ENCODE data around the gene TK1.

DNA sequence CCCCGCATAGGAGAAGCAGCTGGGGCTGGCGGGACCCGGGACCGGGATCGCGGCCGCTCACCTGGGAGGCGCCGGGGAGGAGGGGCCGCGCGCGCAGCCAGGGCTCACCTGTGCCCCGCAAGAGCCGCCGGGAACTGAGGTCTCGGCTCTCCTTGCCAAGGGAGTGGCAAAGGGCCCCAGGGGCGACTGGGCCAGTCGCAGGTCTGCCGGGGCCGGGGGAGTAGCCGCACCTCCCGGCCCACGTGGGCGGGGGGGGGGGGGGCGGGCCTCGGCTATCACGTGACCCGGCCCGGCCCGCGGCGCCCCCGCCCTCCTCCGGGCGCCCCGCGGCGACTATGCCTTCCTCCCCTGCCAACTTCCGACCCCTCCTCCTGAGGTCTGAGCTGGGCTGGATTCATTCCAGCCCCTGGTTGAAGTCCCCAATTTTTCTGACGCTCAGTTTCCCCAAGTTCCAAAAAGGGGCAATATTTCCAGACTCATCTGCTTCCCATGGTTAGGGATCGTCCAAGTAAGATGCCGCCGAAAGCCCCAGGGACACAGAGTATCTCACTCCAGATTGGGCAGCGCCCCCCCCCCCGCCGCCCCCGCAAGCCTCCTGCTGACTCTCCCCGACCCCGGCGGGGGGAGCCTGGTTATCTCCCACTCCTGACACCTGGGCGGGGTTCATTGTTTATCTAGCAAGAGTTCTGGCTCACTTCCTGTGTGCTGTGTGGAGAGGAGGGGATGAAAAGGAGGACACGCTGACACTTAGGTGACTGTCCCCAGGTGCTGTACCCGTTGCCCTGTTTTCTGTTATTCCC, 58.1 kb downstream of the TK1 start, which contains the start of gene TMC6:
- TF ChIP-seq, protein P1, sequence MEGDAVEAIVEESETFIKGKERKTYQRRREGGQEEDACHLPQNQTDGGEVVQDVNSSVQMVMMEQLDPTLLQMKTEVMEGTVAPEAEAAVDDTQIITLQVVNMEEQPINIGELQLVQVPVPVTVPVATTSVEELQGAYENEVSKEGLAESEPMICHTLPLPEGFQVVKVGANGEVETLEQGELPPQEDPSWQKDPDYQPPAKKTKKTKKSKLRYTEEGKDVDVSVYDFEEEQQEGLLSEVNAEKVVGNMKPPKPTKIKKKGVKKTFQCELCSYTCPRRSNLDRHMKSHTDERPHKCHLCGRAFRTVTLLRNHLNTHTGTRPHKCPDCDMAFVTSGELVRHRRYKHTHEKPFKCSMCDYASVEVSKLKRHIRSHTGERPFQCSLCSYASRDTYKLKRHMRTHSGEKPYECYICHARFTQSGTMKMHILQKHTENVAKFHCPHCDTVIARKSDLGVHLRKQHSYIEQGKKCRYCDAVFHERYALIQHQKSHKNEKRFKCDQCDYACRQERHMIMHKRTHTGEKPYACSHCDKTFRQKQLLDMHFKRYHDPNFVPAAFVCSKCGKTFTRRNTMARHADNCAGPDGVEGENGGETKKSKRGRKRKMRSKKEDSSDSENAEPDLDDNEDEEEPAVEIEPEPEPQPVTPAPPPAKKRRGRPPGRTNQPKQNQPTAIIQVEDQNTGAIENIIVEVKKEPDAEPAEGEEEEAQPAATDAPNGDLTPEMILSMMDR (IDR thresholded peaks at IDR 0.05; ENCODE audit: insufficient read depth, low read length) = no peak
- TF ChIP-seq, protein P2, sequence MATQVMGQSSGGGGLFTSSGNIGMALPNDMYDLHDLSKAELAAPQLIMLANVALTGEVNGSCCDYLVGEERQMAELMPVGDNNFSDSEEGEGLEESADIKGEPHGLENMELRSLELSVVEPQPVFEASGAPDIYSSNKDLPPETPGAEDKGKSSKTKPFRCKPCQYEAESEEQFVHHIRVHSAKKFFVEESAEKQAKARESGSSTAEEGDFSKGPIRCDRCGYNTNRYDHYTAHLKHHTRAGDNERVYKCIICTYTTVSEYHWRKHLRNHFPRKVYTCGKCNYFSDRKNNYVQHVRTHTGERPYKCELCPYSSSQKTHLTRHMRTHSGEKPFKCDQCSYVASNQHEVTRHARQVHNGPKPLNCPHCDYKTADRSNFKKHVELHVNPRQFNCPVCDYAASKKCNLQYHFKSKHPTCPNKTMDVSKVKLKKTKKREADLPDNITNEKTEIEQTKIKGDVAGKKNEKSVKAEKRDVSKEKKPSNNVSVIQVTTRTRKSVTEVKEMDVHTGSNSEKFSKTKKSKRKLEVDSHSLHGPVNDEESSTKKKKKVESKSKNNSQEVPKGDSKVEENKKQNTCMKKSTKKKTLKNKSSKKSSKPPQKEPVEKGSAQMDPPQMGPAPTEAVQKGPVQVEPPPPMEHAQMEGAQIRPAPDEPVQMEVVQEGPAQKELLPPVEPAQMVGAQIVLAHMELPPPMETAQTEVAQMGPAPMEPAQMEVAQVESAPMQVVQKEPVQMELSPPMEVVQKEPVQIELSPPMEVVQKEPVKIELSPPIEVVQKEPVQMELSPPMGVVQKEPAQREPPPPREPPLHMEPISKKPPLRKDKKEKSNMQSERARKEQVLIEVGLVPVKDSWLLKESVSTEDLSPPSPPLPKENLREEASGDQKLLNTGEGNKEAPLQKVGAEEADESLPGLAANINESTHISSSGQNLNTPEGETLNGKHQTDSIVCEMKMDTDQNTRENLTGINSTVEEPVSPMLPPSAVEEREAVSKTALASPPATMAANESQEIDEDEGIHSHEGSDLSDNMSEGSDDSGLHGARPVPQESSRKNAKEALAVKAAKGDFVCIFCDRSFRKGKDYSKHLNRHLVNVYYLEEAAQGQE (IDR thresholded peaks at IDR 0.05; ENCODE audit: insufficient replicate concordance, low read depth) = no peak
- no peak; the same call in 1 of the 2 replicates for TF ChIP-seq POLR2AphosphoS5 (IDR thresholded peaks at IDR 0.05; ENCODE audit: low read depth)
